NCI-H2196 treated with DMSO at 0.1 percent for 48 hours (cell line): Measurements from ENCODE around the gene HOXB3.

Experiments
- DNase-seq: peaks from one replicate; lab custom pipeline; 2025; ENCODE audit not compliant: unreplicated experiment; lab: John Stamatoyannopoulos, UW

The HOXB3 gene

GRCh38 chr17:48613862-48614694, 24.0 kb upstream of the HOXB3 start:
- DNase-seq, result no peak

- DNase-seq, result no peak
Observed at GRCh38 chr17:48612854-48613691, 23.0 kb upstream of the HOXB3 start.

GRCh38 chr17:48612456-48612853, 22.4 kb upstream of the HOXB3 start:
- DNase-seq, result no peak

- no peak for DNase-seq
Observed at GRCh38 chr17:48611681-48612455, 21.8 kb upstream of the HOXB3 start.

- no peak for DNase-seq
Observed at GRCh38 chr17:48611213-48611612, 21.2 kb upstream of the HOXB3 start.

- peak; percentile 33 for DNase-seq
Observed at GRCh38 chr17:48610282-48611211, 20.5 kb upstream of the HOXB3 start, which contains the start of gene HOXB7. Gene HOXB7, minus strand, starts transcription at chr17:48611017. Its CDS starts 99 bp downstream, at chr17:48610918.

- DNase-seq, result no peak
Observed at GRCh38 chr17:48609759-48610281, 19.8 kb upstream of the HOXB3 start.

- DNase-seq, result no peak
Observed at GRCh38 chr17:48609033-48609432, 19.0 kb upstream of the HOXB3 start.

GRCh38 chr17:48608494-48608834, 18.4 kb upstream of the HOXB3 start:
- no peak for DNase-seq

GRCh38 chr17:48606892-48607614, 17.0 kb upstream of the HOXB3 start:
- no peak for DNase-seq

- DNase-seq, result no peak
Observed at GRCh38 chr17:48605991-48606891, 16.2 kb upstream of the HOXB3 start.

- no peak for DNase-seq
Observed at GRCh38 chr17:48605409-48605919, 15.4 kb upstream of the HOXB3 start.

GRCh38 chr17:48604770-48605329, 14.8 kb upstream of the HOXB3 start, which contains the start of gene HOXB6:
Gene HOXB6, minus strand, starts transcription at chr17:48604986. Its CDS starts 6,836 bp downstream, at chr17:48598150.
- no peak for DNase-seq

- no peak for DNase-seq
Observed at GRCh38 chr17:48603959-48604769, 14.1 kb upstream of the HOXB3 start.

- DNase-seq, result no peak
Observed at GRCh38 chr17:48601539-48602425, 11.7 kb upstream of the HOXB3 start.

- no peak for DNase-seq
Observed at GRCh38 chr17:48601207-48601538, 11.1 kb upstream of the HOXB3 start.
